NCI-H2171 treated with DMSO at 0.1 percent for 48 hours (cell line): ENCODE measurements around the gene WWOX.

Source experiments
- DNase-seq: peaks from one replicate; lab custom pipeline; 2025; lab: John Stamatoyannopoulos, UW

Gene WWOX

DNA sequence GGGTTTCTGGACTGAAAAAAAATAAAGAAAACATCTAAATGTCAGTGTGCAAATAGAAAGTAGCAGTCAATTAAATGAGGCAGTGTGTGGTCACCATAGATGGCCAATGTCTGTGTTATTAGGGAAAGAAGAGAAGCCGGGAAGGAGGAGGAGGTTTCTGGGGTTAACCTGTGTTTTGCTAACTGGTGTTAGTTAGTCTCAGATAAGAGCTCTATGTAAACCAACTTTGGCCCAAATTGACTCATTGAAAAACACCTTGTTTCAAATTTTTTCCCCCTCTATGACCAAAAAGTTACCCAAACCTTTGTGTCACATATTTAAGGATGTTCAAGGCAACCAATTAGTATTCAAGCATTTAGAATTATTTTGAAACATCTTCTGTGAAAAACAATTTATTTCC, 970.2 kb downstream of the WWOX start:
- DNase-seq = no peak

DNA sequence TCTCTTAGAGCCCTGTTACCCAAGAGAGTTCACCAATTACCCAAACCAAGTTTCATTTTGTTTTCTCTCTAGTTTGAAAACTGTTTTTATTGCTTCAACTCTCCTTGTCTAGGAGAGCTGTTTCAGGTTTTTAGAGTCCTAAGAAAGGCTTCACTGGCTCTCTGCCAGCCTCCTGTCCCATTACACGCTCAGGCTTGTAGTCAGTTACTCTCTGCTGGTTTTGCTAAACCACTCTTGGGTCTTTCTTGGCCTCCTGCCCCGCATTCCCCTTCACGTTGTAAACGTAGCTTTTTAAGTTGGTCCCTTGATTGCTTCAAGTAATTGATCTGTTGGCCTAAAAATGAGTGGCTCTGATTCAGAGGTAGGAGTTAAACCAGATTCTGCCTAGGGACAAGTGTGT, 972.0 kb downstream of the WWOX start:
- peak; percentile 58 for DNase-seq

DNA sequence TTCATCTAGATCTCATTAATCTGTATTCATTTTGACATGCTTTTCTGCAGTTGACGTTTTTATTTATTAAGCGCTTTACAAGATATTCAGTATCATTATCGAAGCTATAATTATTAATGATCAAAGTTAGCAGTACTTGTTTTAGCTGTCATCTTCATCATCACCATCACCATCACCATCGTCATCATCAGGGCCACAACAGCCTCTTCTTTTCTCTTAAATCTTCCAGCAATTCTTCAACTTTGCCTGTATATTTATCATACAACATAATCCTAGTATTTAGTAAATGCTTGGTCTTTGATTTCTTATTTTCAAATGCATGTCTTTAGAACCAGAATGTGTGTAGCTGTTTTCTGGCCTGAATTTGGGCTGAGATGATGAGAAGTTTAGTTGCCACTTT, 973.1 kb downstream of the WWOX start:
- DNase-seq = no peak

DNA sequence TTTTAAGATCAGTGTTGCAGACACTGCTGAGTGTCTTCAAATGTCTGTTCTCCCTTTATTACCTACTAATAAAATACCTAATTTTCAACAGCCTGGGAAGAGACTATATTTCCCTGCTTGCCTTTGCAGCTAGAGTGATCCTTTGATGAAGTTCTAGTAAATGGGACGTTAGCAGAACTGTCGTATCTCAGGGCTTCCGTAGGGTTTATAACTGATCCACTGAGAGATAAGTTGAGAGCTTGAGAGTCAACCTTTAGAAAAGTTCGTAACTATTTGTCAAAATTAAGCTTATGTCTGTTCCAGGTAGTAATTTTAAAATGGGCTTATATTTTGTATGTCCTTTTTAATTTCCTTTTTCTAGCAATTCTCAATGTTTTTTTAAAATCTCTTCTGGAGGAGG, 974.1 kb downstream of the WWOX start:
- DNase-seq = no peak

DNA sequence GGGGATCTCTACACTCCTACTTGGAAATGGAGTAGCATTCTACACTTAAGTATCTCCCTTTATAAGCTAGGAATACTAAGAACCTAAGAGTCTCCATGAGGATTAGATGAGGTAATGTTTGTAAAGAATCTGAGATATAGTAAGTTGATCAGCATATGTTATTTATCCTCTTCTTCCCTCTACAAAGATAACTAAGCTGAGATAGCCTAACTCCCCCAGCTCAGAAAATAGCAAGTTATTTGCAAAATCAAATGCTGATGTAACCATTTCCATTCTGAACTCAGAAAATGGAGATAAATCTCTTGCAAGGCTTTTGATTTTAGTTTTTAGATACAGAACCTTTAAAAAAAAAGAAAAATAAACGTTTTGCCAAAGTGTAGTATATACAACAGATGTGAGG, 975.1 kb downstream of the WWOX start:
- DNase-seq = no peak

DNA sequence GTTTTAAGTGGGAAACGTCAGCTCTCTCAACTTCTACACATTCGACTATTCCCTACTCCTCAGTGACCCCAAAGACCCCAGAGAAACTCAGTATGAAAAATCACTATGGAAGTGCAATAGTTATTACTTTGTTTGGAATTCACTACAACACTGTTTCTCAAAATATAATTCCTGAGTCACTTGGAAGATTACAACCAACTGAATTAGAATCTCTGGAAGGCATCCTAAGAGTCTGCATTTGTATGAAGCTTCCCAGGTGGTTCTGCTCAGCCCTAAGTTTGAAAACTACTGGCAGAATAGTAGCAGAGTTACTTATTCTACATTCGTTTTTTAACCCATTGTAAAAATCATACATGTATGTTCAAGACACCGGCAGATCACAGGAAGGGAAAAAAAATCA, 975.5 kb downstream of the WWOX start:
- DNase-seq = no peak

DNA sequence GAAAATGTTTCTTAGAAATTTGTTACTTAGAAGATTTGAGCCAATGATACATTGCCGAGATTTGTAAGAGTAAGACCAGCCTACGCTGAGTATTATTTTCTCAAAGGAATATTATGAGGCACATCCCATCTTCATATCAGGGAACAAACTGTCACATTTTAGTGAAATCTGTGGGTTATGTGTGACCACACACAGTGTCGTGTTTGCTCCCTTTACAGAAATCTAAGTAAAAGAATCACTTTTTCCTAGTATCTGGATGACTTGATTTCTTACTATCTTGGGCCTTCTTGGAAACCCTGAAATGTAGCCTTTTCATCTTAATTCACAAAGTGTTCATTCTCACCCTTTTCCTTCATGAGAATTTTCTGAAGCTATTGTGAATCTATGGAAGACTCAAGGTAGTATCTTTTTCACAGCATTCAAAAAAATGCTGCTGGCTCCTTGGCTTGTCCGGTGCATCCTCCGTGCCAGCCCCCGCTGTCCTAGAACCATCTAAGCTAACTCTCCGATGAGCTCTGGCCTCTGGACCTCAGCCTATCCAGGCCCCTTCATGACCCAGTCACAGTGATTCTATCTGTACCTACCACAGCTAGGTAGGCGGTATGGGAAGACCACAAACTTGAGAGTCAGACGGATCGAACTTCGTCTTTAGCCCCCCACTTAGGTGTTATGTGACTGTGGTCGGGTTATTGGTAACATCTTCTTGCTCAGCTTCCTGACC, 976.8 kb downstream of the WWOX start:
- no peak for DNase-seq

DNA sequence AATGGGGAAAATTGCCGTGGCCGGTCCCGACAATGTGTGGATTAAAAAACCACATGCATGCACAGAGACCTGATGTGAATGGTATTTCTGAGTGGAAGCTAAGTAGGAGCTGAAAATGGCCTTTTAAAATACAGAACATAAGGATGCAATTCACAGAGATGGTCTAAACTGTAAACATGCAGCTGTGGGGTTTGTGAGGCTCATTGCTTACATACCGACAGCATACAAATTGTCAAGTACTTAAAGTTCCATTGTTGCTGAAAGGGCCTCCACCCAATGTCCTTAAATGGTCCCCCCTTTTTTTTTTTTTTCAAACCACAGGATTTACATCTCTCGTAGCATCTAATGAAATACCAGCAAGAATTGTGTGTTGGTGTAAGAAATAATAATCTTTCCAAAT, 977.9 kb downstream of the WWOX start:
- DNase-seq = no peak

DNA sequence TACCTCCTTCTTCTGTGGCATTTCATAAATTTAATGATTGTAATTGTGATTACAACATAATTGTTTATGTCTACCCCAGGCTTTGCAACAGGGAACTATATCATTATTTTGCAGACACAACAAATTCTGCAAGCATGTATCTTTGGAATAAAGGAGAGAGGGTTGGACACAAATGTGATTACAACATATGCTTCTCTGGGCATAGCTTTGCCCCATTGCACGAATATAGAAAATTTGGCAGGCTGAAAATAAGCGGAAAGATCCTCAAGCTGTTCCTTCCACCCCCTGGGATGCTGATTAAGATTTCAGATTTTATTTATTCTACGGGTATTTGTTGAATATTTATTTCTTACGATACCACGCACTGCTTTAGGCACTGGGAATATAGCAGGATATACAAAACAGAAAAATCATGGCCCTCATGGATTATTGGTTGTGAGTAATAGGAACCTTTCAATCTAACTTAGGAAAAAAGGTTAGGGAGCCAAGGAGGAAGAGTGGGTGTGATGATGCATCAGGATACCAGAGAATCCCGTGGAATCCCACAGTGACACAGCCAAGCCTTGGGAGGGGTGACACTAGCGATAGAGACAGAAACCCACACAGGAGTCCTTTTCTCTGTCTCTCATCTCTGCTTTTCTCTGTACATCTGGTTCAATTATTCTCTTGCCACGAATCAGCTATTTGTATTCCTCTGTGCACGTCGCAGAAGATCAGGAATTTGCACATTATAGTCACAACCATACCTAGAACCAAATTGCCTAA, 980.4 kb downstream of the WWOX start:
- DNase-seq = no peak

DNA sequence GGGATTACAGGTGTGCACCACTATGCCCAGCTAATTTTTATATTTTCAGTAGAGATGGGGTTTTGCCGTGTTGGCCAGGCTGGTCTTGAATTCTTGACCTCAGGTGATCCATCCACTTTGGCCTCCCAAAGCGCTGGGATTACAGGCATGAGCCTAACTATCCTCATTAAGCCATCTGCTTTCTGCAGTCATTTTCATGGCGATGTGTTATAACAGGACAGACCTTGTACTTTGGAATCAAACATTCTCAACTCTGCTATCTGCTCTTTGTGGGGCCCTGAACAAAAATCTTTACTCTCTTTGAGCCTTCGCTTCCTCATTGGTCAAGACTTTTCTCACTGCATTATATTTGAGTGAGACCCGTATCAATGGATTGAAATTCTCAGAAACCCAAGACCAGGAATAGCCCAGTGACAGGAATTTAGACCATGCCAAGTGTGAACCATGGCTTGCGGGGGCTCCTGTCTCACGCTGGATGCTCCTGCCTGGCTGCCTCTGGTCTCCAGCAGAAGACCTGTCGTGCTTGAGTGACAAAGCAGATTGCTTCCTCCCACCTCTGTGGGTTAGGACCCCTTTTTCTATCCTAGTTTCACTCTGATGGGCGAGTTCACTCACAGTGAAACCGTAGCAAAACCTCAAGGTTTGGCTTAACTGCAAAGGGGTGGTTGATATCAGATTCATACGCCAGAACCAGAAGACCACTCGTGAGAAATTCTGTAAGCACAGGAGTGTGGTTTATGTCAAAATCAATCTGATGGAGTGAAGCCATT, 982.0 kb downstream of the WWOX start:
- DNase-seq = no peak

DNA sequence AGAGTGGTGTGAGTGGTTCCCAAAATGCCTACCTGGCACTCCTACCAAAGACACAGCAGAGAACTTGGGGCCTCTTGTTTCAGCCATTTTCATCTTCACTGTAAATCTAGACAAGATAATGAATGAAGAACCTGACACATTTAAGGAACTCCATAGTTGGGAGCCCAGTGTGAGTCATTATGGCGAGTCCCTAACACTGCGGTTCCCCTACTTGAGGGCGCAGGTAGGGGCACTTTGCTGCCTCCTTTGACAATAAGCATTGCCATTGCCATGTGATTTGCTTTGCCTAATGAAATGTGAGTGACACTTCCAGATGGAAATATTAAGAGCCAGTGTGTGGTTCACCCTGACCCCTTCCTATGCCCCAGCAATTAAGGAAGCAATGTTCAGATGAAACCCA, 983.5 kb downstream of the WWOX start:
- no peak for DNase-seq

DNA sequence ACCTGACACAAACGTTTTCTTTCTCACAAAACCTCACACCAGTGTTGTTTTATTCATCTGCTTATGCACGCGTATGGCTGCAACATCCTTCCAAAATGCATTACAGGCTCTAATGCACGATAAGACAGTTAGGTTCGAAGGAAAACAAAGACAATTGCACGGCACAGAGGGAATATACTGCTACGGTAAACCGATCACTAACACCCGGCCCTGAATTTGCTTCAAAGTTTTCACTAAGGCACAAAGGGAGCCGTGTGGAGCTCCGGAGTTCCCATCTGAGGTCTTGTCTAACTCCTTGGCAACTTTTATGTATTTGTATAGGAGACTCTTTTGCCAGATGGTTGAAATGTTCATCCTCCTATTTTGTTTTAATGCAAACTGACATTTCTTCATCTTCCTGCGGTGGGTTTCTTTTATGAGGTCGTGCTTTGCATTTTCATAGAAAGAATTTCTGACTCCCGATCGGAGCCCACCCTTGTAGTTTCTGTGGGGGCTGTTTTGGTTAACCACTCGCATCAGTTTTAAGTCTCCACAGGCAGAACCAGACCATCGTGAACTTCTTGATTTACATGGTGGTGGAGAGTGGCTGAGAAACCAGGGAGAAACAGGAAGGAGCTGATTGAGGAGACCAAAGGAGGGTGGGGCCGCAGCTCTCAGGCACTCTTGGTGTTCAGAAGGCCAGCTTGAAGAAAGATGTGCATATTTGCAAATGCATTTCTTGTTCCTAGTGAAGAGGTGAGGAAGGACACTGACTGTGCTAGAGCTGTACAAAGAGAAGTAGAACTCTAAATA, 984.2 kb downstream of the WWOX start:
- DNase-seq = no peak

DNA sequence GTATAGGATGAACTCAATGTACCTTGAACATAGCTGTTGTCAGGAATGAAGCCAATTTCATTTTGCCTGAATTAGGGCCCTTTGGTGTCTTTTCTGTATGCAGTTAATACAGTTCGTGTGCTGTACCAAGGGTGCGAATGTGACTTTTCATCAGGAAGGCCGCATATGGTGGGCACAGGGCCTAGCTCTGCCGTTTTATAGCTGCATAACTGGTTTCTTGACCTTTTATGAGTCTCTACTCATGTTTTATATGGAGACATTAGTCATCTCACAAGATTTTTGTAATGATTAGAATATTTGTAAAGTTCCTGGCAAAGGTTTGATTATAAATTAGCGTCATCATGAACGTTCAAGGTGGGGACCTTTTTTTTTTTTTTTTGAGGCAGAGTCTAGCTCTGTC, 989.5 kb downstream of the WWOX start:
- DNase-seq = no peak

DNA sequence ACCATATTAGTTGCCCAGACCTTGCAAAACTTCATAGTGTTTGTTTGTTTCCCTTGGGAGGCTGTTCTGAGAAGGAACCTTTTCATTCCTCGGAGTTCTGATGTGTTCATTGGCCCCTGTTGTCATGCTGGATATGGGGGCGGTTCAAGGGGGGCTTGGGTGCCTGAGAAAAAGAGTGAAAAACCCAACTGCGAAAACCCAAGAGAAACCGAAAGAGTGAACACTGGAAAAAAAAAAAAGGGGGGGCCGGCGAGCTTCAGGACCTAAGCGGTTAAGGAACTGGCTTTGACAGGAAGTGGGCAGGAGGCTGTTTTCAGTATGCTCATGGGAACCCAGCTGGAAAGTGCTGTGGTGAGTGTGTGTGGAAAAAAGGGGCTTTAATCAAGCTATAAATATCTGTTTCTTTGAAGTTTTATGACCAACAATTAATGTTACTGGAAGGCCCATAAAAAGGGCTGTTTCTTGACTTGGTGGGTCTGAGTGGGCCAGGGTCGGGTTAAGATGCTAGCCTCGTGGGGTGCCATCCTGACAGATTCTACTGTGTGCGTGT, 990.4 kb downstream of the WWOX start:
- no peak for DNase-seq

DNA sequence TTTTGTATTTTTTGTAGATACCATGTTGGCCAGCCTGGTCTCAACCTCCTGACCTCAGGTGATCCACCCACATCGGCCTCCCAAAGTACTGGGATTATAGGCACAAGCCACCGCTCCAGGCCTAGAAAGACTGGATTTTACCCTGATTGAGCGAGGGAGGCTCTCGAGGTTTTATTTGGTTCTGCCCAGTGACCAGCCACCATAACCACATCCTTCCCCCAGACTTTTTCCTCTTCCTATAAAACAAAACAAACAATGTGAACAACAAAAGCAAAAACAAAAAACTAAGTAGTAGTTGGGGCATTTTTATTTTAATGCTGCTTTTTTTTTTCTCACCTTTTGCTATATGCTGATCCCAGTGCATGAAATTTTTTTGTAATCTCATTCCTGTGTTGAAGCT, 991.5 kb downstream of the WWOX start:
- DNase-seq = no peak

DNA sequence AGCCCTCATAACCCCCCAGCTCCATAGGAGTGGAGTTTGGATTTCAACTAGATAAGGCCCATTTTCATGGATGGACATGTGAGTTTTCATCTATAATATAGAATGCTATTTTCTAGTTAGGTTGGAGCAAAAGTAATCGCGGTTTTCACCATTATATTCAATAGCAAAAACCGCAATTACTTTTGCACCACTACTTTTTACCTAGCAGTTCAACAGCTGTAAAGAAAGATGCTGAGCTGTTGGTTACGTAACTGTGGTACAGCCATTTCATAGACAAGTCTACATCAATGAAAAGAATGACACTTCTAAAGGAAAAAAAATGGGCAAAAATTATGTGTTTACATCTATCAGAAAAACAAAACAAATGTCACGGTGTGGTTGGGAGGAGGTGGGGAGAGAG, 993.4 kb downstream of the WWOX start:
- no peak for DNase-seq

DNA sequence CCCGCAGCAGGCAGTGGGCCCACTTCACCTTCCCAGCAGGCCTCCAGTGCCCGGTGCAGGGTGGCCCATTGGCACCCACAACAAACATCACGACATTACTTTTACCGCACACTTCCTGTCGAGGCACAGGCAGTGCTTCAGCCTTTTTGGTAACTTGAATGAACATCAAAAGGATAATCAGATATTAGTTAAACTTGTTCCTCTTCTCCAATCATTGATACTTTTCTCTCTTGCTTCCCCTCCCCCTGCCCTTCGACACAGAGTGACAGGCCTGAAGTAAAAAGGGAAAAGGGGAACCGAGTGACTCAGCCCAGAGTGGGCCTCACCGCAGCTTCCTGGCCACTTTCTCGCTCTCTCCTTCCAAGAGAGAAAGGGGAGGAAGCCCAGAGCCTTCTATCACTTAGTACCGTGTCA, 994.1 kb downstream of the WWOX start:
- no peak for DNase-seq

DNA sequence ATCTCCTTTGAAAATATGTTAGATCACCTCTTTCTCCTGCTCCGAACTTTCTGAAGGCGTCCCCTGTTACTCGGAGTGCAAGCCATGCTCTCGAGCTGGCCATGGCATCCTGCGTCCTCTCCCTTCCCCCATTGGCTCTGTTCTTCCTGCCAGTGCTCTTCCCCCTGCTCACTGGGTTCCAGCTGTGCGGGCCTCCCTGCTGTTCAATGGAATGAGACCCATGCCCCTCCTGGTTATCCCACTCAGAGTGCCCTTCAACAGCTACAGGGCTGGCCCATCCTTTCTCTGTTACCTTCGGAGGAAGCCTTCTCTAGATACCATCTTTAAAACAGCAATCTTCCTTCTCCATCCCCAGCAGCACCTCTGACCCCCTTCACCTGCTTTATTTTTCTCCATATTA, 996.8 kb downstream of the WWOX start:
- DNase-seq = no peak

DNA sequence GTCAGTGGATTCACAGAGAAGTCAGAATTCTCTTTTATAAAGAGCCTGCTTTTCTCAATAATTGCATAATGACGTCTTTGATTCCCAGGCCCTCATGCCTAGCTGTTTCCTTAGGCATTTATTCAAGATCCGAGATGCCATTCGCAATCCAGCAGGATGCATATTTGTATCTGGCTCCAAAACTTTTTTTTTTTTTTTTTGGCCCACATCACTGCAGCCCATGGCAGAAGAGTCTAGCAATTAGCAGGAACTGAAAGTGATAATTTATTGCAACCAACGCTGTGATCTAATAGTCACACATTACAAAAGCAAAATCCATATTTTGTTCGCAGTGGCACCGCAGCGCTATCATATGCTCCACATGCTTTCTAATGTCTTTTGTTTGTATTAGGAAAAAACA, 997.7 kb downstream of the WWOX start:
- no peak for DNase-seq

DNA sequence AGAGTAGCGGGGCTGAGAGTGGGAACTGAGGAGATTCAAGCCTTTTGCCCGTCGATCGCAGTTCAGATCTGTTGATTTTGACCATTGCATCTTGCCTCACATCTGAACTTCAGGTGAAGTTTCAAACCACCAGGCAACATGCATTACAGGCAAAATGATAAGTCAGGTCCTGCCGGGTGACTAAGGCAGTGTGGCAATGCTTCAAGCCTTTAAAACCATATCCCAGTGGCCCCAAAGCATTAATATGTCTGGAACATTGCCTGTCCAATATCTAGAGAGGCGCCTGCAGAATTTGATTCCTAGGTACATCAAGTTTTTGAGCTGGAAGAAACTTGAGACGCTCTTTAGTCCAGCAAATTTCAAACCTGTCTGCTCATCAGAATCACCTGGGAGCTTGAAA, 998.3 kb downstream of the WWOX start:
- DNase-seq = no peak

DNA sequence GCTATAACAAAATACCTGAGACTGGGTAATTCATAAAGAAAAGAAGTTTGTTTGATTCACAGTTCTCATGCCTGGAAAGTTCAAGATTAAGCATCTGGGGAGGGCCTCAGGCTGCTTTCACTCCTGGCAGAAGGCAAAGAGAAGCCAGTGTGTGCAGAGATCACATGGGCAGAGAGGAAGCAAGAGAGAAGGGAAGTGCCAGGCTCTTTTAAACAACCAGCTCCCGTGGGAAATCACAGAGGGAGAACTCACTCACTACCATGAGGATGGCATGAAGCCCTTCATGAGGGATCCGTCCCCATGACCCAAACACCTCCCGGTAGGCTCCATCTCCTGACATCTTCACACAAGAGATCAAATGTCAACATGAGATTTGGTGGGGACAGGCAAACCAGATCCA, 999.5 kb downstream of the WWOX start:
- DNase-seq = no peak

DNA sequence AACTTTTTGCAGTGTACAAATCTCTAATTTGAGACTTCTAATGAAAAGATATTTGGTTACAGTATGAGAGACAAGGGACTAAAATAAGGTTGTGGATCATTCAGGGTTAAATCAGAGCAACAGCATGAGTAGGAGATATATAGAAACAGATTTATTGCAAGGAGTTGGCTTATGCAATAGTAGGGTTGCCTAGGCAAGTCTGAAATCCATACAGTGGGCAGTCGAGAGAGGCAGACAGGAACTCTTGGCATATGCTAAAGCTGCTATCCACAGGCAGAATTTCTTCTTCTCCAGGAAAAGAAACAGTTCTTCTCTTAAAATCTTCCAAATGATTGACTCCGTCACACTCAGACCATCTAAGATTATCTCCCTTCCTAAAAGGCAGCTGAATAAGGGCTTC, 1000.3 kb downstream of the WWOX start:
- peak; percentile 6 for DNase-seq
